Measurements from ENCODE around the gene USP24. TPM values are rescaled to one million over a fixed set of nuclear protein-coding genes. Genes with fewer than 3 reads are reported as not detected.

The USP24 gene
- total RNA-seq, 4 donors from 2014 or later = 21.8 to 47.1 (median 28.1) TPM

DNA sequence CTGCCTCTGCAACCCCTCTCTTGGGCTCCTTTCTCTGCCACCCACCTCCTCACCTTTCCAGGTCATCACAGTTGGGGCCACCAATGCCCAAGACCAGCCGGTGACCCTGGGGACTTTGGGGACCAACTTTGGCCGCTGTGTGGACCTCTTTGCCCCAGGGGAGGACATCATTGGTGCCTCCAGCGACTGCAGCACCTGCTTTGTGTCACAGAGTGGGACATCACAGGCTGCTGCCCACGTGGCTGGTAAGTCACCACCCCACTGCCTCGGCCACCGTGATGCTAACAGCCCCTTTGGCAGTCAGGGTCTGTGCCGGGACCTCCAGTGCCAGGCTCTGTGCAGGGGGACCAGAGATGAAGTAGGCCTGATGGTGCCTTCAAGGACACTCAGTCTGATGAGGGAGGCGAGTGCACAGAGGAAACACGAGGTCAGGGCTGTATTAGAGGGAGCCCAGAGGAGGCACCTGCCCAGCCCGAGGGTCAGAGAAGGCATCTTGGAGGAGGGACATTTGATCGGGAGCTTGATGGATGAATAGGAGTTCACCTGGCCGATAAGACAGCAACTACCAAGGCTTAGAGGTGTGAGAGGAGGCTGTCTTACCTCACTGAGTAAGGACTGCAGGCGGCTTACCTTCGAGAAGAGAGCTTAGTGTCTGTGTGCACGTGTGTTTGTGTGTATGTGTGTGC lies 157.8 kb downstream of the USP24 start:
- TF ChIP-seq POLR2A (IDR thresholded peaks at IDR 0.05) = no peak
- TF ChIP-seq, protein P1, sequence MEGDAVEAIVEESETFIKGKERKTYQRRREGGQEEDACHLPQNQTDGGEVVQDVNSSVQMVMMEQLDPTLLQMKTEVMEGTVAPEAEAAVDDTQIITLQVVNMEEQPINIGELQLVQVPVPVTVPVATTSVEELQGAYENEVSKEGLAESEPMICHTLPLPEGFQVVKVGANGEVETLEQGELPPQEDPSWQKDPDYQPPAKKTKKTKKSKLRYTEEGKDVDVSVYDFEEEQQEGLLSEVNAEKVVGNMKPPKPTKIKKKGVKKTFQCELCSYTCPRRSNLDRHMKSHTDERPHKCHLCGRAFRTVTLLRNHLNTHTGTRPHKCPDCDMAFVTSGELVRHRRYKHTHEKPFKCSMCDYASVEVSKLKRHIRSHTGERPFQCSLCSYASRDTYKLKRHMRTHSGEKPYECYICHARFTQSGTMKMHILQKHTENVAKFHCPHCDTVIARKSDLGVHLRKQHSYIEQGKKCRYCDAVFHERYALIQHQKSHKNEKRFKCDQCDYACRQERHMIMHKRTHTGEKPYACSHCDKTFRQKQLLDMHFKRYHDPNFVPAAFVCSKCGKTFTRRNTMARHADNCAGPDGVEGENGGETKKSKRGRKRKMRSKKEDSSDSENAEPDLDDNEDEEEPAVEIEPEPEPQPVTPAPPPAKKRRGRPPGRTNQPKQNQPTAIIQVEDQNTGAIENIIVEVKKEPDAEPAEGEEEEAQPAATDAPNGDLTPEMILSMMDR (IDR thresholded peaks at IDR 0.05) = no peak
- DNase-seq = no peak
- no peaks in the 10 kb centered on the region for H3K9me3 ChIP-seq
- peaks cover 0 to 29% (median 0%) of the 10 kb centered on the region in 3 donors for H3K36me3 ChIP-seq
- peaks cover 0 to 4% (median 0%) of the 10 kb centered on the region in 3 donors for H3K4me1 ChIP-seq
- no peak overlapping the region for H3K4me3 ChIP-seq
- WGBS, 2 donors = 89 to 93% methylated on average over 3 to 10 of the region's 15 CpGs
- no peaks in the 10 kb centered on the region for H3K27me3 ChIP-seq
- intact Hi-C loops (cut with DNase I) = no loop called here
- no peak overlapping the region for H3K27ac ChIP-seq

DNA sequence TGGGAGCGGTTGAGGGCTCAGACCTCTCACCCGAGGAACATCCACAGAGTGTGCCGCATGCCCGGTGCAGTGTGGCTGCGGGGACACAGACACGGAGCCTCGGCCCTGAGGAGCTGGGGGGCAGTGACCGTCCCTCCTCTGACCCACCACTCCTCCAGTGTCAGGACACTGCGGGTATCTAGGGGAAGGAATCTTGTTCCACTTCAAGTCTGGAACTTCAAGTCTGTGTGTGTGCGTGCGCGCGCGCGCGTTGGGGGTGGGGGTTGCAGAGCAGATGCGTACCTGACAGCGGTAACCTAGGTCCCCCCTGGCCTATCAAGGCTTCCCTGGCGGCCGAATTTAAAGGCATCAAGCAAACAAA lies 158.6 kb downstream of the USP24 start:
- DNase-seq = no peak
- Histone ChIP-seq H3K36me3 (peaks cover 0 to 30% (median 0%) of the 10 kb centered on the region in 3 donors), H3K27ac (no peak overlapping the region), H3K9me3 (no peaks in the 10 kb centered on the region), H3K4me3 (no peak overlapping the region), H3K4me1 (peaks cover 0 to 4% (median 0%) of the 10 kb centered on the region in 3 donors), H3K27me3 (no peaks in the 10 kb centered on the region)
- intact Hi-C loops (cut with DNase I) = no loop called here
- TF ChIP-seq POLR2A (IDR thresholded peaks at IDR 0.05) = no peak
- 93 to 96% methylated on average over 4 to 12 of the region's 20 CpGs for WGBS, 2 donors

DNA sequence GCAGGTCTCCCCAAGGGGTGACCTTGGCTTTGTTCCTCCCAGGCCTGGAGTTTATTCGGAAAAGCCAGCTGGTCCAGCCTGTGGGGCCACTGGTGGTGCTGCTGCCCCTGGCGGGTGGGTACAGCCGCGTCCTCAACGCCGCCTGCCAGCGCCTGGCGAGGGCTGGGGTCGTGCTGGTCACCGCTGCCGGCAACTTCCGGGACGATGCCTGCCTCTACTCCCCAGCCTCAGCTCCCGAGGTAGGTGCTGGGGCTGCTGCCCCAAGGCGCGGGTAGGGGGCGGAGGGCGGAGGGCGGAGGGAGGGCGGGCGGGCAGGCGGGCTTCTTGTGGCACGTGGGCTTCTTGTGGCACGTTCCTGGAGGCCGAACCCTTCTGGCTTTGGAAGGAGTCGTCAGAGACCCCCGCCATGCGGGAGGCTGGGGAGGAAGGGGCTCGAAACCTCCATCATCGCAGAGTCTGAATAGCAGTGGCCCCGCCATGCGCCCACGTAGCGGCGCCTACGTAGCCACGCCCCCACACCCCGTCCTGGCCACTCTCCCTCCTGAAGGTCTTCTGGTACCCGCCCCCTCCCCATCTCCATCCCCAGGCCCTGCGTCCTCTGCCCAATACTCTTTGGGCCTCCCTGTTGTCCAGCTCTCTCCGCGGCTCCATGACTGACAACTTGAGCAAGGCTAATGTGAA lies 159.1 kb downstream of the USP24 start:
- H3K36me3 ChIP-seq = peaks cover 0 to 25% (median 0%) of the 10 kb centered on the region in 3 donors
- no peak overlapping the region for H3K27ac ChIP-seq
- no peaks in the 10 kb centered on the region for H3K27me3 ChIP-seq
- 92 to 93% methylated on average over 17 to 22 of the region's 42 CpGs for WGBS, 2 donors
- no peak for DNase-seq
- no peak overlapping the region for H3K4me3 ChIP-seq
- TF ChIP-seq POLR2A (IDR thresholded peaks at IDR 0.05) = no peak
- TF ChIP-seq, protein P1 (IDR thresholded peaks at IDR 0.05) = no peak
- intact Hi-C loops (cut with DNase I) = no loop called here
- no peaks in the 10 kb centered on the region for H3K9me3 ChIP-seq
- H3K4me1 ChIP-seq = peaks cover 0 to 4% (median 0%) of the 10 kb centered on the region in 3 donors

DNA sequence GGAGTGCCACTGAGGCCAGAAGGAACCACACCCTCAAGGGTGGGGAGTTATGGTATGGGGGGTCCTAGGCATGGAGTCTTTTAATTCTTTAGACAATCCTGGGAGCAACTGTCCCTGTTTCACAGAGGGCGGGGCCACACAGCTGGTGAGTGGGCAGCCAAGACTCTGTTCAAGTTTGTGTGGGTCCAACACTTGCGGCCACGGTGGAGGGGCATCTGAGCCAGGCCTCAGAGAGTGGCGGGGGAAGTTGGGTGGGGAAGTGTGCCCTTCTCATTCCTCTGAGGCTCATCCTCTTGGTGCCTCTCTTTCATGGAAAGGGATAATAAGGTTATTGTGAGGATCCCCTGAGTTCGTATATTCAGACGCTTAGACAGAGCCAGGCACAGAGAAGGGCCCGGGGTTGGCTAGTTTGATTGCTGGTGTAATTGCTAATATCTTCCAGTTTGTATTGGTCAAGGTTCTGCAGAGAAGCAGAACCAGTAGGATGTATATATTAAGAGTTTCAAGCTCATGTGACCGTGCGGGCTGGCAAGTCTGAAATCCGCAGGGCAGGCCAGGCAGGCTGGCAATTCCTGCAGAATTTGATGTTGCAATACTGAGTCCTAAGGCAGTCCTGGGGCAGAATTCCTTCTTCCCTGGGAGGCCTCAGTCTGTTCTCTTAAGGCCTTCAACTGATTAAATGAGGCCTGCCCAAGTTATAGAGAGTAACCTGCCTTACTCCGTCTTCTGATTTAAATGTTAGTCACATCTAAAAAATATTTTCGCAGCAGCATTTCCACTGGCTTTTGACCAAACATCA lies 159.9 kb downstream of the USP24 start:
- Histone ChIP-seq H3K4me3 (no peak overlapping the region), H3K4me1 (peaks cover 0 to 4% (median 0%) of the 10 kb centered on the region in 3 donors), H3K36me3 (peaks cover 0 to 24% (median 0%) of the 10 kb centered on the region in 3 donors), H3K27ac (no peak overlapping the region), H3K9me3 (no peaks in the 10 kb centered on the region), H3K27me3 (no peaks in the 10 kb centered on the region)
- intact Hi-C loops (cut with DNase I) = no loop called here
- 77 to 87% methylated on average over 9 to 12 of the region's 12 CpGs for WGBS, 2 donors
- DNase-seq = no peak
- TF ChIP-seq, protein P1 (IDR thresholded peaks at IDR 0.05) = no peak
- TF ChIP-seq POLR2A (IDR thresholded peaks at IDR 0.05) = no peak

DNA sequence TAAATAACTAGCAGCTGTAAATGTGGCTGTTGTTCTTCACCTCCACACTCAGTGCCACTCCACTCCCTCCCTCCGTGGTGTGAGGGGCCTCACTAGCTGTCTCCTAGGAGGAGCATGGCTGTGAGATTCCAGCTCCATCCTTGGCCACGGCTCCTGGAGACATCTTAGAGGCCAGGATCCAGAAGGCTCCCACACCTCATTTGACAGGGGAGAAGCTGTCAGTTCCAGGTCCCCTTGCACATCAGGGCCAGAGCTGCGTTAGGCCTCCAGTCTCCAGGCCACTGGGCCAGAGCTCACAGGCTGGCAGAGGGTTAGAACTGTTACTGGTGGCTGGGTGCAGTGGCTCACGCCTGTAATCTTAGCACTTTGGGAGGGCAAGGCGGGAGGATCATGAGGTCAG lies 160.8 kb downstream of the USP24 start:
- no peak for DNase-seq
- Histone ChIP-seq H3K36me3 (peaks cover 0 to 24% (median 0%) of the 10 kb centered on the region in 3 donors), H3K27ac (no peak overlapping the region), H3K4me3 (no peak overlapping the region), H3K27me3 (no peaks in the 10 kb centered on the region), H3K4me1 (no peaks in the 10 kb centered on the region), H3K9me3 (no peaks in the 10 kb centered on the region)
- intact Hi-C loops (cut with DNase I) = no loop called here
- no peak for TF ChIP-seq POLR2A (IDR thresholded peaks at IDR 0.05)
- TF ChIP-seq, protein P1 (IDR thresholded peaks at IDR 0.05) = no peak
- WGBS, 2 donors = 84 to 100% methylated on average over 1 to 3 of the region's 5 CpGs

Measured in esophagus squamous epithelium (tissue), 5 donors.